Sigmoid colon (tissue), 7 donors: Measurements from ENCODE around the gene CCDC148. TPM values are rescaled to one million over a fixed set of nuclear protein-coding genes. Genes with fewer than 3 reads are reported as not detected.

Experiments used
- DNase-seq: peaks from one replicate; pipeline ENCODE4 v3.0.0-alpha.2; 2019
- H3K27ac ChIP-seq, 4 donors: fragments of 200-600 bp; sonication (generic); one replicate each; pipeline ENCODE4 v1.5.1; 2016 to 2019; ENCODE audit warnings: mild to moderate bottlenecking in 1 of 4
- H3K27me3 ChIP-seq, 3 donors: fragments of 200-600 bp; sonication (generic); one replicate each; pipeline ENCODE4 v1.5.1; 2019; ENCODE audit warnings: mild to moderate bottlenecking in 1 of 3
- H3K36me3 ChIP-seq, 4 donors: fragments of 200-600 bp; sonication (generic); one replicate each; pipeline ENCODE4 v1.5.1; 2016 to 2019
- H3K4me1 ChIP-seq, 4 donors: fragments of 200-600 bp; sonication (generic); one replicate each; pipeline ENCODE4 v1.5.1; 2017 to 2019
- H3K4me3 ChIP-seq, 4 donors: fragments of 200-600 bp; sonication (generic); one replicate each; pipeline ENCODE4 v1.5.1; 2017 to 2019; ENCODE audit warnings: mild to moderate bottlenecking in 2 of 4, moderate library complexity in 1 of 4
- H3K9me3 ChIP-seq, 4 donors: fragments of 200-600 bp in 3 of 4; sonication (generic) in 3 of 4; one replicate each; pipeline versions ENCODE4 v1.5.1 to v1.6.1; 2013 to 2019
- CTCF ChIP-seq, 4 experiments: fragments of 450-650 bp in 3 of 4; fragments of 200-600 bp in 1 of 4; IDR thresholded peaks; one replicate each; pipeline ENCODE4 v1.5.1; 2016 to 2019; ENCODE audit warnings: antibody characterized with exemption in 4 of 4, mild to moderate bottlenecking in 3 of 4, moderate library complexity in 2 of 4
- EP300 ChIP-seq, 4 donors: sonication (generic); formaldehyde crosslinking; IDR thresholded peaks; one replicate each; pipeline ENCODE4 v1.6.1; 2017; ENCODE audit warnings: antibody characterized with exemption in 4 of 4
- POLR2A ChIP-seq, 2 donors: fragments of 450-650 bp; IDR thresholded peaks; one replicate each; pipeline ENCODE4 v1.6.1; 2016; ENCODE audit warnings: antibody characterized with exemption in 2 of 2, mild to moderate bottlenecking in 2 of 2, moderate library complexity in 2 of 2
- POLR2AphosphoS5 ChIP-seq, 4 donors: sonication (generic); formaldehyde crosslinking; IDR thresholded peaks; one replicate each; pipeline ENCODE4 v1.6.1; 2017; ENCODE audit warnings: antibody characterized with exemption in 4 of 4
- WGBS, 2 donors: extraction: QIAGEN DNeasy Blood & Tissue Kit; methylation state at CpG; one replicate each; pipeline ENCODE4 v1.1.7; 2013; 5-methylcytosine and 5-hydroxymethylcytosine counted together
- intact Hi-C: fragments of 100-400 bp; cut with DNase I; formaldehyde crosslinking; loops from one replicate; pipeline ENCODE4 v1.15.1; 2023
- polyA plus RNA-seq, 3 donors: library from polyadenylated mRNA; stranded (reverse); fragments of 200-250 nt; gene quantifications; one replicate each; pipeline ENCODE4 v1.2.3, GENCODE V29; 2013
- total RNA-seq, 4 donors: library from RNA; depleted of rRNA; stranded (reverse); fragments of >200 nt; gene quantifications; one replicate each; pipeline ENCODE4 v1.1.0, GENCODE V29; 2016
- donor health status: healthy with polysubstance abuse.
- donor health status: Bipolar disorder and iron deficiency.
- donor health status: healthy.

Gene CCDC148
- total and polyA plus RNA-seq, 7 donors: 0.23 to 0.83 (median 0.36) TPM; not detected in 4

- DNase-seq: no peak
- H3K4me1 ChIP-seq: no peaks in the 10 kb centered on the region
- H3K36me3 ChIP-seq: no peaks in the 10 kb centered on the region
- 45 to 60% methylated on average over 5 of the region's 5 CpGs for WGBS, 2 donors
- TF ChIP-seq CTCF (IDR thresholded peaks at IDR 0.05) (no peak), EP300 (IDR thresholded peaks at IDR 0.05) (no peak), POLR2A (IDR thresholded peaks at IDR 0.05) (no peak), POLR2AphosphoS5 (IDR thresholded peaks at IDR 0.05) (no peak)
- intact Hi-C loops: no loop called here
- no peaks in the 10 kb centered on the region for H3K27me3 ChIP-seq
- H3K4me3 ChIP-seq: no peak overlapping the region
- no peak overlapping the region for H3K27ac ChIP-seq
- no peaks in the 10 kb centered on the region for H3K9me3 ChIP-seq
Measured at GRCh38 chr2:158138255-158138654, 318.3 kb downstream of the CCDC148 start.

DNA sequence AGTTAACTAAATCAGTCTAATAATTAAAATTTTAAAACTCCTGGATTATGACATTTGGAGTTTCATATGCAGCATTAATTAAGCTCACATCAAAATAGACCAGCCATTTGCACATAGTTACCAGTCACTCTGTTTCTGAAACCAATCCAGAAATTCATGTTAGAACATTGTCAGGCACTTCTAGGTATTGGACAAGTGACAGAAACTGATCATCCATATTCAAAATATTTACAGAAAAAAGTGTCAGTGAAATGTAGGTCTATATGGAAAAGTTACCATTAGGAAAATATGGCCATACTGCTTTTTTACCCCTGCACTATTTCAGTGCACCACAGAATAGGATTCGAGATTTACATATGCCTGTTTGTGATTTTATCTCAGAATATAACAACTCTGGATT is 321.5 kb downstream of the CCDC148 start:
- Histone ChIP-seq H3K27me3 (no peaks in the 10 kb centered on the region), H3K4me1 (no peaks in the 10 kb centered on the region), H3K9me3 (no peaks in the 10 kb centered on the region), H3K4me3 (no peak overlapping the region), H3K36me3 (no peaks in the 10 kb centered on the region), H3K27ac (no peak overlapping the region)
- no peak for DNase-seq
- intact Hi-C loops: no loop called here
- no peak for TF ChIP-seq EP300 (IDR thresholded peaks at IDR 0.05)
- TF ChIP-seq POLR2AphosphoS5 (IDR thresholded peaks at IDR 0.05): no peak
- TF ChIP-seq POLR2A (IDR thresholded peaks at IDR 0.05): no peak
- no peak for TF ChIP-seq CTCF (IDR thresholded peaks at IDR 0.05)
- WGBS, 2 donors: 89 to 93% methylated on average over 1 of the region's 1 CpG

DNA sequence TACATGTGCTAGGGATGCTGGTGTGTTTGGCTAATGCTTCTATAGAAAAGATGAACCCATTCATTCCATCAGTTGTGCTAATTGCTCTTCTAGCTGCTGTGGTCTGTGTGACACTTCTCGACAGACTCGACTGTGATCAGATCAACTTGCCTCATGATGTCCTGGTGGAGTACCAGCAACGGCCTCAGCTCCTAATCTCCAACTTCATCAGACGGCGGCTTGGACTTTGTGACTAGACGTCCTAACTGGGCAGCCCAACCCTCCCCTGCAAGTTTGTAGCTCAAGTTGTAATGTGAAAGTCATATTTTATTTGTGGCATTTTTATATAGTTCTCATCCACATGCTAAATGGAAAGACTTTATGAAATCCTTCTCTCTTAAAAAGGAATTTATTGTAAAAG is 321.9 kb downstream of the CCDC148 start:
- WGBS, 2 donors: 17 to 69% methylated on average over 6 of the region's 6 CpGs
- Histone ChIP-seq H3K27me3 (no peaks in the 10 kb centered on the region), H3K9me3 (no peaks in the 10 kb centered on the region), H3K27ac (no peak overlapping the region), H3K36me3 (no peaks in the 10 kb centered on the region), H3K4me1 (no peaks in the 10 kb centered on the region), H3K4me3 (no peak overlapping the region)
- intact Hi-C loops: no loop called here
- TF ChIP-seq POLR2AphosphoS5 (IDR thresholded peaks at IDR 0.05): no peak
- no peak for TF ChIP-seq POLR2A (IDR thresholded peaks at IDR 0.05)
- TF ChIP-seq CTCF (IDR thresholded peaks at IDR 0.05): no peak
- no peak for TF ChIP-seq EP300 (IDR thresholded peaks at IDR 0.05)
- no peak for DNase-seq

- H3K27ac ChIP-seq: no peak overlapping the region
- WGBS, 2 donors: 72 to 74% methylated on average over 4 of the region's 4 CpGs
- no peak overlapping the region for H3K4me3 ChIP-seq
- TF ChIP-seq POLR2AphosphoS5 (IDR thresholded peaks at IDR 0.05) (no peak), EP300 (IDR thresholded peaks at IDR 0.05) (no peak), CTCF (IDR thresholded peaks at IDR 0.05) (no peak), POLR2A (IDR thresholded peaks at IDR 0.05) (no peak)
- DNase-seq: no peak
- intact Hi-C loops: no loop called here
- H3K9me3 ChIP-seq: no peaks in the 10 kb centered on the region
- no peaks in the 10 kb centered on the region for H3K4me1 ChIP-seq
- H3K36me3 ChIP-seq: no peaks in the 10 kb centered on the region
- no peaks in the 10 kb centered on the region for H3K27me3 ChIP-seq
Measured at GRCh38 chr2:158134055-158134454, 322.5 kb downstream of the CCDC148 start.

DNA sequence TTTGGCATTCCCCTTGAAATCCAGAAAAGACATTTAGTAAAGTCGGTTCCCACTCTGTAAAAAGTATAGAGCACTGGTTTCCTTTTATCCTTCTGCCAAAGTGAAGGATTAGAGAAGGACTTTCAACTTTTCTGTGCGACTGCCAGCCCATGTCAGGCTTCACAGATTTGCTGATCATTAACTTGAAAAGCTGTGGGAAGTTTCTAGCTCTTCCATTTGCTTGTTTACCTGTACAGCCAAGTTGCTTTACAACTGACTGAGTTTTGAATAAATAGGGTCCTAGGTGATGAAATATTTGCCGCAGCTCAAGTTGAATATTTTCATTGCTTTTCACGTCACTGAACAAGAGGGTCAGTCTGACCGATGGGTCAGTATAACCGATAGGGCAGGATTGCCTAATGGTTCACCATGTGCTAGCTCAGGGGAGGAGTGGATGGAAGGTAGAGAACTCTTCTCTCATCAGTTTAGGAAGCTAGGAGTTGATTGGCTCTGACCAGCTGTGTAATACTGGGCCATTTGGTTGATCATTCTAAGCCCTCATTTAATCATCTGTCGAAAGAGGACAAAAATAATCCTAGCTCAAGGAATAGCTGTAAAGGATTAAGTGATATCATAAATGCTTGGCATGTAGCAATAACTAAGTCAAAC is 324.5 kb downstream of the CCDC148 start:
- Histone ChIP-seq H3K9me3 (no peaks in the 10 kb centered on the region), H3K4me1 (no peaks in the 10 kb centered on the region), H3K4me3 (no peak overlapping the region), H3K27me3 (no peaks in the 10 kb centered on the region), H3K36me3 (no peaks in the 10 kb centered on the region), H3K27ac (no peak overlapping the region)
- intact Hi-C loops: no loop called here
- no peak for DNase-seq
- WGBS, 2 donors: 16 to 71% methylated on average over 7 of the region's 7 CpGs
- no peak for TF ChIP-seq POLR2AphosphoS5 (IDR thresholded peaks at IDR 0.05)
- TF ChIP-seq CTCF (IDR thresholded peaks at IDR 0.05): no peak
- no peak for TF ChIP-seq POLR2A (IDR thresholded peaks at IDR 0.05)
- TF ChIP-seq EP300 (IDR thresholded peaks at IDR 0.05): no peak
